ENCODE data around the gene U2AF2. TPM values are rescaled to one million over a fixed set of nuclear protein-coding genes. Genes with fewer than 3 reads are reported as not detected.

U2AF2 gene
- total and polyA plus RNA-seq, 2 of the 4 experiments (the other 2 are of a cell fraction), result 120 to 260 TPM

GRCh38 chr19:55684946-55685681, 30.3 kb downstream of the U2AF2 start:
- DNase-seq (no peak), ATAC-seq (ENCODE audit: low read depth) (no peak)
- Histone ChIP-seq H2BK20ac (ENCODE audit: low read depth, low read length) (no peak overlapping the region), H4K8ac (ENCODE audit: low read depth in 2 of 2, low read length in 2 of 2) (no peak overlapping the region), H3K27ac (ENCODE audit: insufficient read depth, low read length) (no peak overlapping the region), H3K4me2 (ENCODE audit: low read depth, low read length) (no peak overlapping the region), H2BK120ac (ENCODE audit: low read depth, low read length) (no peak overlapping the region), H3K56ac (ENCODE audit: extremely low read depth, insufficient read depth, low read length) (no peak overlapping the region), H2BK15ac (ENCODE audit: low read depth, low read length) (no peak overlapping the region), H3K9me1 (ENCODE audit: insufficient read depth, low read length) (peaks cover 8% of the 10 kb centered on the region; the same call in 1 of the 2 replicates), H3K9ac (ENCODE audit: low read depth, low read length) (no peak overlapping the region), H3K79me1 (ENCODE audit: low read depth in 1 of 2, low read length in 2 of 2) (peaks cover 24 to 64% of the 10 kb centered on the region in 2 experiments), H3K18ac (ENCODE audit: low read depth, low read length) (no peak overlapping the region), H3K9me3 (ENCODE audit: control insufficient read depth, insufficient read depth, low read length) (no peaks in the 10 kb centered on the region), H2AK9ac (replicated peaks; ENCODE audit: low read depth, low read length, poor library complexity) (peak overlapping the region; percentile 28), H2AK5ac (ENCODE audit: low read depth, low read length) (no peak overlapping the region), H2AFZ (replicated peaks; ENCODE audit: low read length, poor library complexity) (no peak overlapping the region), H3K27me3 (ENCODE audit: control insufficient read depth, insufficient read depth, low read length) (no peaks in the 10 kb centered on the region), H4K91ac (ENCODE audit: insufficient read depth, low read depth, low read length) (no peak overlapping the region), H3K4me1 (ENCODE audit: control insufficient read depth, insufficient read depth, low read length) (peaks cover 5% of the 10 kb centered on the region), H2BK5ac (ENCODE audit: low read depth, low read length, poor library complexity, severe bottlenecking) (no peak overlapping the region), H4K20me1 (ENCODE audit: insufficient read depth, low read length) (peaks cover 76% of the 10 kb centered on the region), H3K23ac (ENCODE audit: low read depth, low read length) (no peak overlapping the region), H3K4me3 (ENCODE audit: insufficient read depth, low read depth, low read length) (no peak overlapping the region), H3K14ac (replicated peaks; ENCODE audit: low read depth, low read length) (no peak overlapping the region), H3K36me3 (ENCODE audit: control insufficient read depth, insufficient read depth, low read length) (peaks cover 59% of the 10 kb centered on the region), H3K4ac (ENCODE audit: low read depth, low read length) (no peak overlapping the region), H4K5ac (ENCODE audit: low read depth, low read length) (no peak overlapping the region)
- no peak for TF ChIP-seq FOS (IDR thresholded peaks at IDR 0.05; ENCODE audit: low read depth, low read length)
- TF ChIP-seq CTCF (conservative IDR thresholded peaks at IDR 0.05; ENCODE audit: low read depth, low read length), result no peak
- no peak for TF ChIP-seq RFX5 (IDR thresholded peaks at IDR 0.05; ENCODE audit: low read depth, low read length)
- TF ChIP-seq POLR2A (IDR thresholded peaks at IDR 0.05; ENCODE audit: low read depth, low read length), result no peak
- TF ChIP-seq USF2 (IDR thresholded peaks at IDR 0.05; ENCODE audit: low read depth, low read length), result no peak
- no peak for TF ChIP-seq CHD1 (IDR thresholded peaks at IDR 0.05; ENCODE audit: low read depth, low read length)
- no peak for TF ChIP-seq SMC3 (IDR thresholded peaks at IDR 0.05; ENCODE audit: low read depth, low read length)
- TF ChIP-seq BHLHE40 (IDR thresholded peaks at IDR 0.05; ENCODE audit: low read depth, low read length), result no peak
- no peak for TF ChIP-seq MXI1 (IDR thresholded peaks at IDR 0.05; ENCODE audit: borderline replicate concordance, low read depth, low read length)
- TF ChIP-seq RAD21 (IDR thresholded peaks at IDR 0.05; ENCODE audit: low read length), result no peak
- TF ChIP-seq RCOR1 (IDR thresholded peaks at IDR 0.05; ENCODE audit: insufficient replicate concordance, low read length), result no peak
- BruUV-seq (replicated peaks), result no TSS peak
- intact Hi-C loops (cut with micrococcal nuclease), result no loop called here
- POLR2A ChIA-PET (ENCODE audit: unreplicated experiment), result no interaction called here
- in situ Hi-C loops (cut with MboI; ENCODE audit: low sequenced_read_pairs), result loop anchor here (25.0 kb wide), 1 partner anchor 452 kb away; the partner anchor contains the start of gene ZNF444
- CTCF ChIA-PET, result no interaction called here
- dilution Hi-C loops (cut with HindIII; ENCODE audit: low sequenced_read_pairs, unreplicated experiment), result no loop called here
- WGBS, 2 experiments (ENCODE audit: extremely low coverage in 2 of 2, insufficient read length in 1 of 2), result 95% methylated on average over 33 of the region's 60 CpGs; no CpG with 5 or more reads in 1 of the 2 experiments
